HepG2 (cell line): ENCODE data around the gene MEIOB. TPM values are rescaled to one million over a fixed set of nuclear protein-coding genes. Genes with fewer than 3 reads are reported as not detected.
A peak's percentile ranks its signal among the peaks of the same experiment; 100 is the strongest.

Experiments used
- ATAC-seq: fragments of 200-7000 bp; cut with Tn5 transposase; 3 replicates; pipeline ENCODE4 v1.9.1; 2020; ENCODE audit warnings: mild to moderate bottlenecking, moderate library complexity
- BruUV-seq: library from RNA; stranded (reverse); fragments of 400-500 nt; replicated peaks from 2 replicates; lab custom pipeline; 2021; lab: Mats Ljungman, UMichigan
- CTCF ChIA-PET: fragments of 300-600 bp; formaldehyde crosslinking; extraction: SDS; loops from one replicate; lab custom pipeline; 2021; ENCODE audit warnings: low total read pairs, inconsistent platforms, low intra/inter-chr PET ratio; lab: Yijun Ruan, JAX
- POLR2A ChIA-PET: fragments of 350-600 bp; sonication (Branson Sonifier 250); formaldehyde crosslinking; loops from one replicate; lab custom pipeline; 2020; ENCODE audit warnings: antibody characterized with exemption, inconsistent platforms; lab: Yijun Ruan, JAX
- DNase-seq: peaks from one replicate; pipeline ENCODE4 v3.0.0-alpha.2; 2015; ENCODE audit warnings: low spot score
- FAIRE-seq: peaks from 3 replicates; lab custom pipeline; 2011; peaks lifted over from hg19 to GRCh38; lab: Jason Lieb, UNC
- H2AFZ ChIP-seq: one replicate; pipeline ENCODE4 v1.6.1; 2011; ENCODE audit warnings: low read length, inconsistent platforms
- H3K27ac ChIP-seq: fragments of 300-600 bp; 3 replicates; pipeline ENCODE4 v1.8.0; 2011; ENCODE audit warnings: mixed run types, mild to moderate bottlenecking, mixed read lengths, low read length, inconsistent platforms; ENCODE audit not compliant: insufficient read depth; ENCODE audit errors: extremely low read length
- H3K27me3 ChIP-seq, 2 experiments: fragments of 200-600 bp in 1 of 2; 2 replicates in 1 of 2; 3 replicates in 1 of 2; pipeline versions ENCODE4 v1.6.0 to v1.8.0; 2011; ENCODE audit warnings: low read length in 2 of 2, mild to moderate bottlenecking in 2 of 2, moderate library complexity in 2 of 2, inconsistent platforms in 1 of 2; ENCODE audit not compliant: insufficient read depth in 2 of 2, control insufficient read depth in 1 of 2
- H3K36me3 ChIP-seq, 2 experiments: fragments of 200-600 bp in 1 of 2; replicated peaks in 1 of 2; 2 replicates in 1 of 2; 3 replicates in 1 of 2; pipeline versions ENCODE4 v1.5.1 to v1.8.0; 2011; ENCODE audit warnings: low read length in 2 of 2, inconsistent platforms in 1 of 2; ENCODE audit not compliant: insufficient read depth in 2 of 2, control insufficient read depth in 1 of 2
- H3K4me1 ChIP-seq: 2 replicates; pipeline ENCODE4 v1.5.1; 2012; ENCODE audit warnings: low read length, inconsistent platforms; ENCODE audit not compliant: insufficient read depth
- H3K4me2 ChIP-seq: 2 replicates; pipeline ENCODE4 v1.6.0; 2011; ENCODE audit warnings: low read depth, low read length, inconsistent platforms
- H3K4me3 ChIP-seq, 3 experiments: fragments of 200-600 bp in 1 of 3; sonication (generic), shearing (Covaris generic) in 1 of 3; replicated peaks in 1 of 3; 2 replicates each; pipeline ENCODE4 v1.5.1; 2011 to 2016; ENCODE audit warnings: low read length in 3 of 3, inconsistent platforms in 2 of 3, low read depth in 2 of 3, mild to moderate bottlenecking in 2 of 3, control low read depth in 1 of 3, mixed read lengths in 1 of 3; ENCODE audit not compliant: insufficient read depth in 1 of 3
- H3K79me2 ChIP-seq: one replicate; pipeline ENCODE4 v1.6.1; 2011; ENCODE audit warnings: low read length, inconsistent platforms; ENCODE audit not compliant: insufficient read depth
- H3K9ac ChIP-seq: 2 replicates; pipeline ENCODE4 v1.6.0; 2011; ENCODE audit warnings: mild to moderate bottlenecking, low read depth, low read length, inconsistent platforms; ENCODE audit not compliant: insufficient read depth
- H3K9me3 ChIP-seq: 2 replicates; pipeline ENCODE4 v1.5.1; 2012; ENCODE audit warnings: mild to moderate bottlenecking, low read length
- H4K20me1 ChIP-seq: 2 replicates; pipeline ENCODE4 v1.6.0; 2011; ENCODE audit warnings: inconsistent platforms, mild to moderate bottlenecking, low read length, moderate library complexity; ENCODE audit not compliant: insufficient read depth
- CEBPG ChIP-seq: IDR thresholded peaks from 2 replicates; pipeline ENCODE4 v1.6.1; 2016
- GATAD2A ChIP-seq: IDR thresholded peaks from 2 replicates; pipeline ENCODE4 v1.6.1; 2016
- KDM4B ChIP-seq: sonication (generic); formaldehyde crosslinking; IDR thresholded peaks from 2 replicates; pipeline ENCODE4 v1.4.0; 2020; ENCODE audit warnings: missing genetic modification reagents
- MBD4 ChIP-seq: IDR thresholded peaks from 2 replicates; pipeline ENCODE4 v1.6.1; 2012; ENCODE audit warnings: low read length, inconsistent platforms, borderline replicate concordance
- SALL2 ChIP-seq: sonication (generic); formaldehyde crosslinking; IDR thresholded peaks from 2 replicates; pipeline ENCODE4 v1.8.1; 2023; ENCODE audit warnings: mild to moderate bottlenecking, missing genetic modification reagents, inconsistent platforms
- ZNF768 ChIP-seq: sonication (generic); formaldehyde crosslinking; IDR thresholded peaks from 2 replicates; pipeline ENCODE4 v1.4.0; 2020; ENCODE audit warnings: missing genetic modification reagents
- WGBS: methylation state at CpG from one replicate; pipeline ENCODE4 v1.1.6; 2017; ENCODE audit warnings: low lambda C conversion rate; 5-methylcytosine and 5-hydroxymethylcytosine counted together
- in situ Hi-C: cut with HindIII; loops from 2 replicates; pipeline ENCODE4 v1.10.0; 2017; ENCODE audit warnings: low pct_unique_long_range_greater_than_20kb; ENCODE audit not compliant: extremely low pct_ligation_motif_present
- intact Hi-C: fragments of 100-400 bp; cut with micrococcal nuclease; formaldehyde crosslinking; loops from one replicate; pipeline ENCODE4 v1.10.0; 2022; ENCODE audit not compliant: unreplicated experiment
- polyA plus RNA-seq, 8 experiments: library from polyadenylated mRNA; depleted of rRNA in 3 of 8; stranded (reverse) in 7 of 8; unstranded in 1 of 8; fragments of >200 nt; fragmentation: Illumina TruSeq in 4 of 8; extraction: Trizol in 4 of 8; gene quantifications; 2 replicates each; pipeline versions ENCODE4 v1.2.1 to v1.2.3, GENCODE V29; 2011 to 2016; ENCODE audit warnings: low read depth in 4 of 8, missing spikeins in 1 of 8, mixed read lengths in 1 of 8; ENCODE audit not compliant: insufficient read depth in 1 of 8
- total RNA-seq, 5 experiments: library from RNA; depleted of rRNA; stranded (reverse); fragments of >200 nt; fragmentation: Illumina TruSeq; extraction: Trizol; gene quantifications; 2 replicates each; pipeline ENCODE4 v1.2.3, GENCODE V29; 2016; ENCODE audit warnings: low read depth in 1 of 5
- TF ChIP-seq, protein P1 (sequence below): conservative IDR thresholded peaks from 2 replicates; pipeline ENCODE4 v1.6.1; 2018; ENCODE audit warnings: missing genetic modification reagents

The MEIOB gene
- total and polyA plus RNA-seq, 2 of the 13 experiments (the other 11 are each of a cell fraction or from before 2014, with no cell fraction given) = 0.17 TPM; not detected in 1

DNA sequence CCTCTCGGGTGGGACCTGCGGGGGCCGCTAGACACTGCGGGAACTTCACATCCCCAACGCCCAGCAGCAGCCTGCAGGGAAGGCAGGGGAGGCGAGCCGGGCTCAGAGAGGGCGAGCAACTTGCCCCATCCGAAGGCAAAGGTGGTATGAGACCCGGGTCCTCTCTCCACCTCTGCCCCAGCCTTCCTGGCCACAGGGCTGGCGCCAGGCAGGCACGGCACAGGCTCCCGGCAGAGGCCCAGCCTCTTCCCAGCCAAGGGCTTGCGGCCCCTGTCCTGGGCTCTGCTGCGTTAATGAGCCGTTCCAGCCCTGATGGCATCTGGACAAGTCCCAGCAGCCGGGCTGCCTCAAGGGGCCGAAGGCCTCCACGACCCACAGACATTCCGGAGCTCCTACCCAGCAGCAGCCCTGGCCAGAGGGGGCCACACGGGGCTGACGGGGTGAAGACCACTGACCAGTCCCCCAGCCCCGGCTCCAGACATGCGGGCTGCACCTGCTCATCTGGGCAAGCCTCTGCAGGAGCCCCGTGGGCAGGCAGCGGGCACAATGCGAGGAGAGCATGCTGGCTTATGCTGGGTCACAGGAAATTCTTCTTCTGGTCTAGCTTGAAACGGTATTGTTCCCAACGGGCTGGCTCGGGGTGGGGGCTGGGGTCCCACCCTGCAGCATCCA is 47.5 kb upstream of the MEIOB start:
- TF ChIP-seq KDM4B (CRISPR knock-in tag) (no peak), CEBPG (CRISPR knock-in tag) (no peak), SALL2 (CRISPR knock-in tag) (no peak), MBD4 (no peak), GATAD2A (CRISPR knock-in tag) (no peak), ZNF768 (CRISPR knock-in tag) (peak; percentile 53; the same call in 1 of the 2 replicates)
- TF ChIP-seq, protein P1, sequence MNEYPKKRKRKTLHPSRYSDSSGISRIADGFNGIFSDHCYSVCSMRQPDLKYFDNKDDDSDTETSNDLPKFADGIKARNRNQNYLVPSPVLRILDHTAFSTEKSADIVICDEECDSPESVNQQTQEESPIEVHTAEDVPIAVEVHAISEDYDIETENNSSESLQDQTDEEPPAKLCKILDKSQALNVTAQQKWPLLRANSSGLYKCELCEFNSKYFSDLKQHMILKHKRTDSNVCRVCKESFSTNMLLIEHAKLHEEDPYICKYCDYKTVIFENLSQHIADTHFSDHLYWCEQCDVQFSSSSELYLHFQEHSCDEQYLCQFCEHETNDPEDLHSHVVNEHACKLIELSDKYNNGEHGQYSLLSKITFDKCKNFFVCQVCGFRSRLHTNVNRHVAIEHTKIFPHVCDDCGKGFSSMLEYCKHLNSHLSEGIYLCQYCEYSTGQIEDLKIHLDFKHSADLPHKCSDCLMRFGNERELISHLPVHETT (CRISPR knock-in tag) = no peak
- CTCF ChIA-PET = no interaction called here
- no peak overlapping the region for H3K4me3 ChIP-seq
- POLR2A ChIA-PET = no interaction called here
- H3K36me3 ChIP-seq = no peaks in the 10 kb centered on the region
- H3K9ac ChIP-seq = no peak overlapping the region
- FAIRE-seq = no peak
- in situ Hi-C loops (no loop called here), intact Hi-C loops (no loop called here)
- no peaks in the 10 kb centered on the region for H3K79me2 ChIP-seq
- DNase-seq = no peak
- H2AFZ ChIP-seq = no peak overlapping the region
- no peaks in the 10 kb centered on the region for H3K9me3 ChIP-seq
- no peak overlapping the region for H3K27ac ChIP-seq
- H3K4me1 ChIP-seq = peaks cover 34% of the 10 kb centered on the region
- H3K4me2 ChIP-seq = no peak overlapping the region
- BruUV-seq = no TSS peak
- 14% methylated on average over 7 of the region's 30 CpGs for WGBS
- peaks cover 30 to 80% of the 10 kb centered on the region in 2 experiments for H3K27me3 ChIP-seq
- peak; percentile 43 for ATAC-seq
- H4K20me1 ChIP-seq = 0 out of 2 replicates have a peak, but pooled peaks cover 2% of the 10 kb centered on the region
